Activated naive CD4-positive, alpha-beta T cell treated with anti-CD3 and anti-CD28 coated beads for 36 hours (primary cell): ENCODE measurements around the gene RSPH1. TPM values are rescaled to one million over a fixed set of nuclear protein-coding genes. Genes with fewer than 3 reads are reported as not detected.

ENCODE experiments used
- CTCF ChIA-PET: fragments of 350-600 bp; sonication (Branson Sonifier 250); formaldehyde crosslinking; loops from one replicate; lab custom pipeline; 2021; ENCODE audit warnings: antibody characterized with exemption; lab: Charles Lee
- DNase-seq: peaks from one replicate; pipeline ENCODE4 v3.0.0-alpha.2; 2020
- H3K27ac Mint-ChIP-seq: one replicate; pipeline ENCODE4 v1.8.0; 2021; ENCODE audit warnings: mild to moderate bottlenecking, mixed read lengths
- H3K27me3 Mint-ChIP-seq: one replicate; pipeline ENCODE4 v1.8.0; 2021; ENCODE audit warnings: low read depth, mixed read lengths
- H3K36me3 Mint-ChIP-seq: one replicate; pipeline ENCODE4 v1.8.0; 2021; ENCODE audit warnings: low read depth, mixed read lengths
- H3K4me1 Mint-ChIP-seq: one replicate; pipeline ENCODE4 v1.8.0; 2021; ENCODE audit warnings: low read depth, mixed read lengths
- H3K4me3 Mint-ChIP-seq: one replicate; pipeline ENCODE4 v1.8.0; 2021; ENCODE audit warnings: mild to moderate bottlenecking, moderate library complexity, mixed read lengths
- H3K9me3 Mint-ChIP-seq: one replicate; pipeline ENCODE4 v1.8.0; 2021; ENCODE audit warnings: mixed read lengths
- intact Hi-C: fragments of 100-400 bp; cut with micrococcal nuclease; formaldehyde crosslinking; loops from one replicate; pipeline ENCODE4 v1.15.1; 2023
- total RNA-seq, 2 experiments: library from RNA; stranded (reverse); gene quantifications; one replicate each; pipeline ENCODE4 v1.2.3, GENCODE V29; 2021

The RSPH1 gene
- total RNA-seq, 2 experiments from 2014 or later: 0.22 TPM; not detected in 1

- no peak for DNase-seq
- Mint-ChIP-seq H3K4me1 (peaks cover 14% of the 10 kb centered on the region), H3K36me3 (peaks cover 20% of the 10 kb centered on the region), H3K27ac (no peak overlapping the region), H3K27me3 (no peaks in the 10 kb centered on the region), H3K4me3 (no peak overlapping the region), H3K9me3 (no peaks in the 10 kb centered on the region)
- CTCF ChIA-PET: interaction anchor here (0.5 to 1.2 kb wide), 3 partner anchors 64 to 275 kb away, joined by 3 read pairs; no protein-coding TSS in a partner anchor
- intact Hi-C loops: no loop called here
These were observed 42.7 kb upstream of the RSPH1 start for GRCh38 chr21:42538479-42539275.

GRCh38 chr21:42537106-42537742, 41.2 kb upstream of the RSPH1 start:
- CTCF ChIA-PET: interaction anchor here (0.7 to 2.1 kb wide), 3 partner anchors 11 to 227 kb away, joined by 3 to 12 read pairs (median 4); no protein-coding TSS in a partner anchor
- Mint-ChIP-seq H3K36me3 (peaks cover 18% of the 10 kb centered on the region), H3K27ac (no peak overlapping the region), H3K9me3 (no peaks in the 10 kb centered on the region), H3K27me3 (no peaks in the 10 kb centered on the region), H3K4me1 (peaks cover 16% of the 10 kb centered on the region), H3K4me3 (no peak overlapping the region)
- intact Hi-C loops: loop anchor here (2.0 kb wide), 2 partner anchors 156 to 198 kb away; no protein-coding TSS in a partner anchor
- peak; percentile 54 for DNase-seq

GRCh38 chr21:42536601-42537000, 40.6 kb upstream of the RSPH1 start:
- Mint-ChIP-seq H3K36me3 (peaks cover 18% of the 10 kb centered on the region), H3K4me1 (peaks cover 16% of the 10 kb centered on the region), H3K9me3 (no peaks in the 10 kb centered on the region), H3K27me3 (no peaks in the 10 kb centered on the region), H3K27ac (no peak overlapping the region), H3K4me3 (no peak overlapping the region)
- CTCF ChIA-PET: interaction anchor here (0.7 to 2.1 kb wide), 3 partner anchors 10 to 227 kb away, joined by 3 to 12 read pairs (median 4); no protein-coding TSS in a partner anchor
- no peak for DNase-seq
- intact Hi-C loops: loop anchor here (2.0 kb wide), 2 partner anchors 156 to 198 kb away; no protein-coding TSS in a partner anchor

- H3K36me3 Mint-ChIP-seq: peaks cover 20% of the 10 kb centered on the region
- H3K27ac Mint-ChIP-seq: no peak overlapping the region
- CTCF ChIA-PET: interaction anchor here (0.5 to 2.1 kb wide), 3 partner anchors 85 to 277 kb away, joined by 3 to 12 read pairs (median 3); no protein-coding TSS in a partner anchor
- H3K9me3 Mint-ChIP-seq: no peaks in the 10 kb centered on the region
- intact Hi-C loops: loop anchor here (2.0 kb wide), 2 partner anchors 155 to 197 kb away; no protein-coding TSS in a partner anchor
- H3K27me3 Mint-ChIP-seq: no peaks in the 10 kb centered on the region
- H3K4me3 Mint-ChIP-seq: no peak overlapping the region
- DNase-seq: no peak
- H3K4me1 Mint-ChIP-seq: peaks cover 19% of the 10 kb centered on the region
These were observed 39.7 kb upstream of the RSPH1 start for GRCh38 chr21:42535602-42536171.

GRCh38 chr21:42534421-42535378, 38.7 kb upstream of the RSPH1 start:
- Mint-ChIP-seq H3K27ac (peak overlapping the region; percentile 67), H3K27me3 (no peaks in the 10 kb centered on the region), H3K4me1 (peaks cover 29% of the 10 kb centered on the region), H3K4me3 (peak overlapping the region; percentile 49), H3K36me3 (peaks cover 21% of the 10 kb centered on the region), H3K9me3 (no peaks in the 10 kb centered on the region)
- CTCF ChIA-PET: no interaction called here
- intact Hi-C loops: no loop called here
- DNase-seq: no peak

GRCh38 chr21:42533963-42534355, 37.9 kb upstream of the RSPH1 start:
- Mint-ChIP-seq H3K27me3 (no peaks in the 10 kb centered on the region), H3K4me1 (peaks cover 35% of the 10 kb centered on the region), H3K4me3 (peak overlapping the region; percentile 49), H3K27ac (peak overlapping the region; percentile 31), H3K36me3 (peaks cover 26% of the 10 kb centered on the region), H3K9me3 (no peaks in the 10 kb centered on the region)
- no peak for DNase-seq
- CTCF ChIA-PET: no interaction called here
- intact Hi-C loops: no loop called here

GRCh38 chr21:42533306-42533962, 37.4 kb upstream of the RSPH1 start:
- H3K27ac Mint-ChIP-seq: no peak overlapping the region
- no peaks in the 10 kb centered on the region for H3K9me3 Mint-ChIP-seq

GRCh38 chr21:42532466-42533181, 36.6 kb upstream of the RSPH1 start:
- CTCF ChIA-PET: no interaction called here

More at GRCh38 chr21:42533306-42533962, 37.4 kb upstream of the RSPH1 start:
- intact Hi-C loops: no loop called here
- peak overlapping the region; percentile 49 for H3K4me3 Mint-ChIP-seq
- H3K27me3 Mint-ChIP-seq: no peaks in the 10 kb centered on the region
- CTCF ChIA-PET: no interaction called here
- peaks cover 26% of the 10 kb centered on the region for H3K36me3 Mint-ChIP-seq
- no peak for DNase-seq
- peaks cover 35% of the 10 kb centered on the region for H3K4me1 Mint-ChIP-seq

GRCh38 chr21:42531771-42532170, 35.7 kb upstream of the RSPH1 start:
- Mint-ChIP-seq H3K27ac (no peak overlapping the region), H3K4me3 (no peak overlapping the region), H3K27me3 (no peaks in the 10 kb centered on the region), H3K4me1 (peaks cover 51% of the 10 kb centered on the region), H3K9me3 (no peaks in the 10 kb centered on the region), H3K36me3 (peaks cover 28% of the 10 kb centered on the region)
- CTCF ChIA-PET: no interaction called here
- intact Hi-C loops: no loop called here
- no peak for DNase-seq

More at GRCh38 chr21:42532466-42533181, 36.6 kb upstream of the RSPH1 start:
- H3K27ac Mint-ChIP-seq: no peak overlapping the region
- no peaks in the 10 kb centered on the region for H3K9me3 Mint-ChIP-seq
- no peak for DNase-seq
- no peak overlapping the region for H3K4me3 Mint-ChIP-seq
- peaks cover 25% of the 10 kb centered on the region for H3K36me3 Mint-ChIP-seq
- H3K27me3 Mint-ChIP-seq: no peaks in the 10 kb centered on the region
- H3K4me1 Mint-ChIP-seq: peaks cover 43% of the 10 kb centered on the region
- intact Hi-C loops: no loop called here

GRCh38 chr21:42530167-42530518, 34.1 kb upstream of the RSPH1 start:
- Mint-ChIP-seq H3K27me3 (no peaks in the 10 kb centered on the region), H3K4me3 (no peak overlapping the region), H3K27ac (peak overlapping the region; percentile 61), H3K36me3 (peaks cover 38% of the 10 kb centered on the region), H3K9me3 (no peaks in the 10 kb centered on the region), H3K4me1 (peaks cover 66% of the 10 kb centered on the region)
- DNase-seq: peak; percentile 45
- CTCF ChIA-PET: interaction anchor here (0.8 kb wide), 1 partner anchor 221 kb away, joined by 3 read pairs; no protein-coding TSS in a partner anchor
- intact Hi-C loops: no loop called here
